CD1c-positive myeloid dendritic cell (primary cell): Measurements from ENCODE around the gene IL4I1.

Experiments
- DNase-seq: peaks from one replicate; pipeline ENCODE4 v3.0.0-alpha.2; 2016; ENCODE audit errors: extremely low spot score

IL4I1 gene

GRCh38 chr19:49924004-49924880, 27.6 kb upstream of the IL4I1 start:
- DNase-seq: no peak

- peak; percentile 72 for DNase-seq
Observed at GRCh38 chr19:49923055-49924003, 26.6 kb upstream of the IL4I1 start.

- no peak for DNase-seq
Observed at GRCh38 chr19:49921871-49922795, 25.4 kb upstream of the IL4I1 start.

GRCh38 chr19:49920624-49921363, 24.1 kb upstream of the IL4I1 start:
- DNase-seq: no peak

- no peak for DNase-seq
Observed at GRCh38 chr19:49918089-49918488, 21.4 kb upstream of the IL4I1 start.

- DNase-seq: peak; percentile 73
Observed at GRCh38 chr19:49916839-49917733, 20.4 kb upstream of the IL4I1 start.

DNA sequence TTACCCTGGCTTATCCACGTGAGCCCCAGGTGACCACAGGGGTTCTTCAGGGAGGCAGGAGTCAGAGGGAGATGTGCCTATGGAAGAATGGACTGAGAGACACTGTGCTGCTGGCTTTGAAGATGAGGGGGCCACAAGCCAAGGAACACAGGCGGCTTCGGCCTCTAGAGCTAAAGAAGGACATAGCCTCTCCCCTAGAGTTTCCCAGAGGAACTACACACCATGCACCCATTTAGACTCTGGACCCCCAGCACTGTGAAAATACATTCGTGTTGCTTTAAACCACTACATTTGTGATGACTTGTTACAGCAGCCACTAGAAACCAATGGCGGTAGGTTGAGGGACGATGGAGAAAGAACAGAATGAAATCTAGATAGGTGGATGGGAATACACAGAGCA, 18.6 kb upstream of the IL4I1 start:
- DNase-seq: no peak

- no peak for DNase-seq
Observed at GRCh38 chr19:49913720-49914119, 17.0 kb upstream of the IL4I1 start.

GRCh38 chr19:49912965-49913685, 16.4 kb upstream of the IL4I1 start:
- DNase-seq: no peak

- DNase-seq: peak; percentile 79
Observed at GRCh38 chr19:49911381-49912145, 14.9 kb upstream of the IL4I1 start.

- DNase-seq: no peak
Observed at GRCh38 chr19:49910179-49910578, 13.5 kb upstream of the IL4I1 start.

- DNase-seq: no peak
Observed at GRCh38 chr19:49908480-49909420, 12.1 kb upstream of the IL4I1 start.

DNA sequence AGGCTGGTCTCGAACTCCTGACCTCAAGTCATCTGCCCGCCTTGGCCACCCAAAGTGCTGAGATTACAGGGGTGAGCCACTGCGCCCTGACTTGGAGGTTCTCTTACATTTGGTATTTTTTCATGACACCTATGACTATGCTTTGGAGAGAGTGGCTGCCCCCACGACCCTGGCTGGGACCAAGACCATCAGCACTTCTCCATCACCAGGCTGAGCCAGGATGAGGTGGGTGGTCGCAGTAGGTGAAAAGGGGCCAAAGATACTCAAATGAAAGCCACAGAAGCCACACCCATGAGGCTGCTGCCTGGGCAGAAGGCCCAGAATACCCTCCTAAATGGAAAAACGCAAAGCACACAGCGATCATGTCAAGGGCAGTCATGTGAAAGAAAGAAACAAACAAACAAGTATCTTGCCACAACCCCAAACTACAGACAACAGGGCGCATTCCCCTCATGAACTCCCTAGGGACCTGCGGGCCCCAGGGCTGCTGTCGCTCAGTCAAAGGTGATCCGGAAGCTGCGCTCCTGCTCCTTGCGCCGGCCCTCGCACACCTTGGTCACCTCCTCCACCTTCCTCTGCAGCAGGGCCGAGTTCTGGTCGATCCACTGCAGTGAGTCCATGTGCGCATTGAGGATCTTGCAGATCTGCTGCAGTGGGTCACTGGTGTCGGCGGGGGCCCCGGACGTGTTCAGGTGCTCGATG, 11.2 kb upstream of the IL4I1 start:
- DNase-seq: no peak

- DNase-seq: no peak
Observed at GRCh38 chr19:49906879-49907564, 10.3 kb upstream of the IL4I1 start.

- DNase-seq: peak; percentile 46
Observed at GRCh38 chr19:49904136-49904535, 7.4 kb upstream of the IL4I1 start.
